Measurements from ENCODE around the gene OR2H1.

OR2H1 gene

DNA sequence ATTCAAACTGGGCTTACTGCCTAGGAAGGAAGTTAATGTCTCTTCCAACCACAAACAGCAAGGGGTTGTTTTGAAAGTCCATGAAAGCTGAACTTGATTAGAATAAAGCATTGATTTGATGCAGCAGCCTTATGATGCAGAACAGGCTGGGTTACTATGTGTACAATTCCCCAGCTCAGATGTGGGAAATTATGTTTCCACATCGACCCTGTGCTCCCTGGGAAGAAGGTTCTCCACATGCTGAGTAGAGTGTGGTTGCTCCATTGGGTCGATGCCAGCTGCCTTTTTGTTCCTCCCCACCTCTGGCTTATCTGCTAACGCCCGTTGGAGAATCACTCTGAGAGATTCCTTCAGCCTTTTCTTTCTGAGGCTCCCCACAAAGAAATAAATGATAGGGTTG is 29.6 kb downstream of the OR2H1 start:
- no peak for DNase-seq

DNA sequence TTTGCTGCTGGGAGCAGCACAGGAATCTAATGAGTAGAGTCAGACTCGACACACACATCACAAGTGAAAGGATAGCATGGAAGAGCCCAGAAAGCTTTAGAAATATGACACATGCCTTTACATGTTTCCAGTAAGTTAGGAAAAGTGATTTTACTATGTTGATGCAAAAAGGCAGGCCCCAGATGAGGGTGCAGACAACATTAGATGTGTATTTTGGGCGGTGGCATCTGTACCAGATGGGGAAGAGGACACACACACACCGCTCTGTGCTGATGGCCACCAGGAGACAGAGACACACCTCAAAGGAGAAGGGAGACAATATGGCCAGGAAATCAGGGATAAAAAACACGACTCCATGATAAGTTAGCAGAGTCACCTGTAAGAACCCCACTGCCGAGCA is 30.2 kb downstream of the OR2H1 start:
- no peak for DNase-seq

GRCh38 chr6:29487660-29488059 is 30.7 kb downstream of the OR2H1 start, which contains the start of gene MAS1L:
Gene MAS1L, minus strand, starts transcription at chr6:29487956. Its CDS starts 54 bp downstream, at chr6:29487902.
- DNase-seq: no peak

DNA sequence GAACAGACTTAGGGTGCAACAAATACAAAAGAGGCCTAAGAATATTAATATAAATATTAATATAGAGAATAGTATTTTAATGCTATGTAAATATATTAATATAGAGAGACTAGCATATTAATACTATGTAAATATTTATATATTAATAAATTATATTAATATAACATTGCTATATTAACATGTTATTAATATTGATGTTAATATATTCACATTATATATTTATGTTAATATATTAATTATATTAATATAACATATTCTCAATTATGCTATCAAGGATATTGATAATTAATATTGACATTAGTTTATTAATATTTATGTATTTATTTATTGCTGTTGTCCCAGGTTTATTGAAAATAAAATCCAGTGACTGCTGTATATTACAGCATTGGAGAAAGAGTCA is 31.9 kb downstream of the OR2H1 start:
- DNase-seq: no peak

- no peak for DNase-seq
These were observed 32.3 kb downstream of the OR2H1 start for GRCh38 chr6:29489286-29489685.

- no peak for DNase-seq
These were observed 33.1 kb downstream of the OR2H1 start for GRCh38 chr6:29490055-29490454.

DNA sequence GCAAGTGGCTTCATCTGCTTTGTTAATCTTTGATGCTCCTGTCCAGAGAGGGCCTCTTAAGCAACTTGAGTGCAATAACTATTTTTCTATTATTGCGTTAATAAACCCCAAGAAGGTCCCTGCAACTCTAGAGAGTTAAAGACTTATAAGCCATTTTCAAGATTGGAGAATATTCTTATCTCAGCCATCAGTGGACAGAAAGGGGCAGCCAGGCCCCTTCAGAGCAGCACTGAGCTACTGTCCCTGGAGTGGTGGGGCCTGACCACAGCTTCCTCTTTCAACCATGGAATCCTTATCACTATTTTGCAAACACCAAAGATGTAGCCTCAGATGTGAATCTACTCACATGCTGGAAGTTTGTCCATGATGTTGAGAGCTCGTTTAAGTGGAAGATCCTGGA is 33.6 kb downstream of the OR2H1 start:
- DNase-seq: no peak

- DNase-seq: no peak
These were observed 34.6 kb downstream of the OR2H1 start for GRCh38 chr6:29491574-29491973.

DNA sequence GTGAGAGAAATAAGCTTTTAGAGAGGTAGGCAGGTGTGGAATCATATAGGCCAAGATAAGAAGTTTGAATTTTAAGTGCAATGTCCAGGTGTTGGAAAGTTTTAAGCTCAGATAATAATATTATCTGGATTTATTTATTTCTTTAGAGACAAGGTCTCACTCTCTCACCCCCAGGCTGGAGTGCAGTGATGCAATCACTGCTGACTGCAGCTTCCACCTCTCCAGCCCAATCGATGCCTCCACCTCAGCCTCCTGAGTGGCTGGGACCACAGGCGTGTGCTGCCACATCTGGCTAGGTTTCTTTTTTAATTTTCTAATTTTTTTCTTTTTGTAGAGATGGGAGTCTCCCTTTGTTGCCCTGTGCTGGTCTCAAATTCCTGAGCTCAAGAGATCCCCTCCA is 36.3 kb downstream of the OR2H1 start:
- DNase-seq: no peak

- DNase-seq: no peak
These were observed 37.2 kb downstream of the OR2H1 start for GRCh38 chr6:29494131-29494530.

- DNase-seq: no peak
These were observed 38.6 kb downstream of the OR2H1 start for GRCh38 chr6:29495571-29495970.

GRCh38 chr6:29496961-29497360 is 40.0 kb downstream of the OR2H1 start:
- DNase-seq: no peak

DNA sequence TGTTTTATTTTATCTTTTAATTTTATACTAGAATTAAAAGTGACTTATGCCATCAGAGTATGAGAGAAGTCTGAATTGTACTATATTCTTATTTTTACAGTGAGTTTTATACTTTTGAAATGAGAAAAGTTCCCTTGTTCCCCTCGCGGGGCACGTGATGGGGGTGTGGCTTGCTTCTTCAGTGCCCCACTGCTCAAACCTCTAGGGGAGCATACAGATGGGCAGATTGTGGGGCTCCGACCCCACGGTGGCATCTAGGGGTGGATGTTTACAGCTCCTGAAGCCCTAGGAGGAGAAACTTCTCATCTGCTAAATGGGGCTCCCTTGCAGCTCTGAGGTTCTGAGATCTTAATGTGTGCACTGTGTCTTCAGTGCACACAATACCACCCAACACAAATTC is 42.7 kb downstream of the OR2H1 start:
- no peak for DNase-seq

- DNase-seq: no peak
These were observed 43.6 kb downstream of the OR2H1 start for GRCh38 chr6:29500594-29500993.

DNA sequence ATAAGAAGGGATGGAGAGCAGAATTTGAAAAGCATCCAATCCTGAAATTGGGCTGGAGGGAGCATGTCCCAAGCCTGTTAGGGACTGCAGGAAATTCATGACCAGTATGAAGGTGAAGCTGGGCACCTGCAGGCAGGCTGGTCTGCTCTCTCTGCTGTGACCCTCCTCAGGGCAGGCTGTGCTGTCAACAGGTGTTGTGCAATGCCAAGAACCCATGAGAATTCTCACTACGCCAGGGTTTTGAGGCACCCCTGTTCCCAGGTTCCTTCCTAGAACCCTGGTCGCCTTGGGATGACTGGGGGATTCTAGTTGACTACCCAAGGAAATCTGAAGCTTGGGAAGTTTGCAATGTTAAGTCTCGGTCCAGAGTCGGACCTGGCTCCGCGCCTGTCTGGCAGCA is 44.2 kb downstream of the OR2H1 start:
- no peak for DNase-seq

DNA sequence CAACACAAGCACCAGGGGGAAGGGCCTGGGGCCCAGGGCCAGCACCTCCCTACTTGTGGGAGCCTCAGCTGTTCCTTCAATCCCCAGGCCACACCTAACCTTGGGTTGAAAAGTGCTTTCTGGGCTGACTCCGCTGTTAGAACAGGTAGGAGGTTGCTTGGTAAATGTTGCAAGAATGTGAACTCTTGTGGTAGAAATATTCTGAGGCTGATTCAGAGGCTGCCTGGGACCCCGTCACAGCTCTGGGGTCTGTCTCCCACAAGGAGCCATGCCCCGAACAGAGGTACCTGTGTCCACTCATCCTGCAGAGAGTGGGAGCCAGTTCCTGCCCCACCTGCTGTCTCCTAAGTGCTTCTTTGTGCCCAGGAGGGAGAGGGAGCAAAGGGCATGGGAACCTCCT is 45.2 kb downstream of the OR2H1 start:
- DNase-seq: no peak

DNA sequence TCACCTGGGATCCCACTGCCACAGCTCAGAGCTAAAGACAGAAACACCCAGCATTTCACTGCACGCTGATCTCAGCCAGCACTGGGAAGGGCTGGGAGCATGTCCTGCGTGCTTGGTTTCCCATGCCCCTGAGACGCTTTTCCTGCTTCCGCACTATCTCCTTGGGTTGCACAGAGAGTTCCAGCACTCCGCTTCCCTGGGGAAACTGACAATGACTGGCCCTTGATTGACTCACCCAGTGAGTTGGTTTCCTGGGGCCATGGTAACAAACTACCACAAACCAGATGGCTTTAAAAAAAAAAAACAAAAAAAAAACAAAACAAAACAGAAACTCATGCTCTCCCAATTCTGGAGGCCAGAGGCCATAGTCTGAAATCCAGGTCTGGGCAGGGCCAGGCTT is 45.6 kb downstream of the OR2H1 start:
- no peak for DNase-seq

- no peak for DNase-seq
These were observed 48.0 kb downstream of the OR2H1 start for GRCh38 chr6:29504961-29505360.

- DNase-seq: no peak
These were observed 48.9 kb downstream of the OR2H1 start for GRCh38 chr6:29505808-29506207.

- no peak for DNase-seq
These were observed 49.6 kb downstream of the OR2H1 start for GRCh38 chr6:29506446-29507067.

GRCh38 chr6:29507319-29507718 is 50.4 kb downstream of the OR2H1 start:
- no peak for DNase-seq

DNA sequence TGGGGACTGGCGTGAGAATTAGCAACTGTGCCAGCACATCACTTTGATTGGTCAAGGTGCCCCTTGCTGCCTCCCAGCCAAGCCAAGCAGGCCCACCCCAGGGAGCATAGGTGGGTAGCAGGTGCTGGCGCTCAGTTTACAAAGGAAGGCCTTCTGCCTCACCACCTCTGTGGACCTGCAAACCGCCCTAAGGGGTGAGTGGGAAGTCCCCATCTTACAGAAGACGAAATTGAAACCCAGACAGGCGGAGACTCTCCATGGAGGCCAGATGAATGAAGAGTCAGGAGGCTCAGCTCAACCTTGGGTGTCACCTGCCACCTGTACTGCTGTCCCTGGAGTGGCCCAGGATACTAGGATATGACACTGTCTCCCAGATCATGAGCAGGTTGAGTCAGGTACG is 52.3 kb downstream of the OR2H1 start:
- no peak for DNase-seq

DNA sequence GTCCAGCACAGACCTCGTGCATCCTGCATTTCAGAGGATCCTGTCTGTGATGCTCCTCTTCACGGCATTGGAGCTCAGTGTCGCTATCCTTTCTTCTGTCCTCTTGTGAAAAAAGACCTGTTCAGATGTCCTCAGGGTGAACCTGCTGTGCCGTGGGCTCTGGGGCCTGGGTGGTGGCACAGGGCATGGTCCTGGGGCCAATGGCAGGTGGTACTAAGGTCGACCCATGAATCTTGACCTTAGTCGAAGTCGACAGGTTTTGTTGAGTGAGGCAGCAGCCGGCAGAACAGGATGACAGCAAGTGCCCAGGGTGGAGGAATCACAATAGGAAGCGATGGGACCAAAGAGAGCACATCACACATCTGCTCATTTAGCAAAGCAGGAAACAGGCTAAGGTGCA is 52.8 kb downstream of the OR2H1 start:
- no peak for DNase-seq

DNA sequence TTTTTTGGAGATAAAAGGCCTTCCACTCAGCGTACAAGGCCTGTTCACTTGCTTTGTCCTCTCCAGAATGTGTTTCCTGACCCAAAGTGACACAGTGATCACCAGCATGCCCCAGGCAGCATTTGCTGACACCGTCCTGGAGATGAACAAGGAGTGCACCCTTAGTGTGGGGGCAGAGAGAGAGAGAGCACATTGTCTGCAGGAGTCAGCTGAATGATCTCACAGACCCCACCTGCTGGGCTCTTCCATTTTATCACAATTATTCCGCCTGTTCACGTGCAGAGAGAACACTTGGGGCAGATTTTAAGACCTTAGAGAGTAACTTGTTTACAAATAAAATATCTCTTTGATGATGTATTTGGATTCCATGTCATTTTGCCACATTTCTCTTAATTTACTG is 53.2 kb downstream of the OR2H1 start:
- DNase-seq: no peak

DNA sequence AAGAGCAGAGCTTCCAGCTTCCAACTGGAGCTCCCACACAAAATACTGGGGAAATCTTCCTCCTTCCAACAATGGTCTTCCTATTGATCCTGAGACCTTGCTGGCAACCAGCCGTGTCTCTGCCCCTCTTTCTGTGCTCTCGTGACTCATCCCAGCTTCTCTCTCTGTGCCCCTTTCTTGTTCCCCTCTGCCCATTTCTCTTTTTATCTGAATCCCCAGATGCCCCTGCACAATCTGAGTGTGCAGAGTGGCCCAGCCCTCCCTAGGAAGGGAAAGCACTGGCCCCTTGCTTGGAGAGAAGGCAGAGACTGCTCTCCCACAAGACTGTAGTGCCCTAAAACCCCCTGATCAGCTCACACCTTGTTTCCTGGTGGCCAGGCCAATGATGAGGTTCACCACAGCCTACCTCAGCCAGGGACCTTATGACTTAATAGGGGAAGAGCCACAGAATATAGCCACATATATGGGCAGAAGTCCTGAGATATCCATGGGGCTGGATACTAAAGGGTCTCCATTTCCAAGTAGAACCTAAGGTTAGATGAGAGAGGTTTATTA is 53.9 kb downstream of the OR2H1 start:
- no peak for DNase-seq
